ENCODE data around the gene GPR35.

- no peak for TF ChIP-seq SIX4 (CRISPR knock-in tag; IDR thresholded peaks at IDR 0.05)
- TF ChIP-seq ETV5 (CRISPR knock-in tag; IDR thresholded peaks at IDR 0.05; ENCODE audit: borderline replicate concordance) = no peak
These were observed 12.0 kb downstream of the GPR35 start for GRCh38 chr2:240637116-240637900.
